ENCODE data around the gene COTL1. TPM values are rescaled to one million over a fixed set of nuclear protein-coding genes. Genes with fewer than 3 reads are reported as not detected.
A peak's percentile ranks its signal among the peaks of the same experiment; 100 is the strongest.

The COTL1 gene
- total and polyA plus RNA-seq, 9 of the 15 experiments (the other 6 are each of a cell fraction or from before 2014, with no cell fraction given) = 27.7 to 185 (median 72.5) TPM

GRCh38 chr16:84596801-84597527 lies 20.9 kb downstream of the COTL1 start:
- Histone ChIP-seq H3K9ac (ENCODE audit: insufficient read depth in 1 of 2, low read depth in 2 of 2, low read length in 2 of 2) (peak overlapping the region in 1 of 2 experiments; percentile 46; a peak in 1 of 4 replicates), H3K27ac (ENCODE audit: extremely low read depth, low read depth, low read length) (no peak overlapping the region), H3K27me3 (ENCODE audit: control insufficient read depth in 2 of 2, insufficient read depth in 2 of 2, low read length in 2 of 2) (no peaks in the 10 kb centered on the region), H4K20me1 (replicated peaks; ENCODE audit: control insufficient read depth, insufficient read depth, low read length) (peaks cover 3% of the 10 kb centered on the region; the same call in 1 of the 2 replicates), H3K9me1 (ENCODE audit: control insufficient read depth, insufficient read depth, low read length) (no peaks in the 10 kb centered on the region), H3K4me2 (ENCODE audit: insufficient read depth, low read length) (no peak overlapping the region), H3K4me3 (no peak overlapping the region), H3K36me3 (ENCODE audit: control insufficient read depth, insufficient read depth, low read length) (peaks cover 11% of the 10 kb centered on the region; the same call in 1 of the 3 replicates), H3K4me1 (replicated peaks in 1 of 2; ENCODE audit: control insufficient read depth in 2 of 2, insufficient read depth in 2 of 2, low read length in 2 of 2) (peaks cover 57 to 65% of the 10 kb centered on the region in 2 experiments), H3K79me2 (ENCODE audit: control insufficient read depth, insufficient read depth, low read length) (peaks cover 70% of the 10 kb centered on the region), H3K9me3 (replicated peaks; ENCODE audit: control insufficient read depth, insufficient read depth, low read depth, low read length) (no peaks in the 10 kb centered on the region), H2AFZ (ENCODE audit: low read depth, low read length) (no peak overlapping the region)
- in situ Hi-C loops (cut with MboI) (no loop called here), intact Hi-C loops (cut with micrococcal nuclease) (no loop called here)
- no TSS peak for BruUV-seq (replicated peaks)
- DNase-seq (ENCODE audit: extremely low read depth in 1 of 4, low spot score in 3 of 4) = no peak
- ChIA-PET CTCF (ENCODE audit: low intra/inter-chr PET ratio) (no interaction called here), POLR2A (interaction anchor here (0.6 to 1.3 kb wide), 8 partner anchors 16 to 479 kb away, joined by 3 to 5 read pairs (median 3); no protein-coding TSS in a partner anchor)
- ATAC-seq = no peak
- WGBS (ENCODE audit: insufficient coverage, low coverage, missing lambda C conversion rate) = 86% methylated on average over 14 of the region's 14 CpGs
- FAIRE-seq = no peak
- TF ChIP-seq HDAC6 (IDR thresholded peaks at IDR 0.05; ENCODE audit: low read depth, low read length) (no peak), ZNF639 (CRISPR knock-in tag; conservative IDR thresholded peaks at IDR 0.05 in 1 of 2, IDR thresholded peaks at IDR 0.05 in 1 of 2) (no peak), ZBTB43 (CRISPR knock-in tag; IDR thresholded peaks at IDR 0.05) (no peak), ZNF696 (CRISPR knock-in tag; conservative IDR thresholded peaks at IDR 0.05) (no peak), BCOR (IDR thresholded peaks at IDR 0.05) (peak; percentile 96), KDM1A (IDR thresholded peaks at IDR 0.05) (peak; percentile 64 to 80), ESRRA (IDR thresholded peaks at IDR 0.05; ENCODE audit: borderline replicate concordance, low read depth) (0 out of 2 replicates have a peak, but pooled peaks have one; percentile 19), ZNF583 (CRISPR knock-in tag; IDR thresholded peaks at IDR 0.05) (no peak), RBM25 (IDR thresholded peaks at IDR 0.05; ENCODE audit: low read depth, low read length, severe bottlenecking) (peak; percentile 91), MXD1 (CRISPR knock-in tag; IDR thresholded peaks at IDR 0.05; ENCODE audit: borderline replicate concordance, poor library complexity, severe bottlenecking) (no peak), RCOR1 (IDR thresholded peaks at IDR 0.05; ENCODE audit: borderline replicate concordance in 1 of 2, low read depth in 2 of 2, low read length in 2 of 2) (peak; percentile 53 to 75; a peak in 3 of 4 replicates), ZBTB1 (CRISPR knock-in tag; IDR thresholded peaks at IDR 0.05; ENCODE audit: borderline replicate concordance, low read depth) (no peak), ADNP (tag; IDR thresholded peaks at IDR 0.05) (peak; percentile 86), TCF7L2 (IDR thresholded peaks at IDR 0.05; ENCODE audit: low read depth, low read length) (no peak), SMARCA5 (IDR thresholded peaks at IDR 0.05) (peak; percentile 68), ZNF589 (CRISPR knock-in tag; IDR thresholded peaks at IDR 0.05; ENCODE audit: low read depth) (no peak), CHD4 (IDR thresholded peaks at IDR 0.05; ENCODE audit: insufficient read depth, insufficient replicate concordance, low read depth, low read length, poor library complexity, severe bottlenecking) (peak; percentile 43), NCOR1 (IDR thresholded peaks at IDR 0.05) (no peak), PCBP2 (IDR thresholded peaks at IDR 0.05; ENCODE audit: low read depth, low read length, poor library complexity, severe bottlenecking) (no peak)

Measured in K562 (cell line).